SHP77 (cell line): Measurements from ENCODE around the gene CEP290.
"Not testable (repeated sequence)": the region's sequence is repeated elsewhere in the genome, so short reads cannot be mapped to it uniquely, and the experiment has no call there.

Source experiments
- DNase-seq, 2 experiments: peaks; one replicate each; lab custom pipeline; 2025; lab: John Stamatoyannopoulos, UW

Gene CEP290

GRCh38 chr12:88144546-88145468, 2.9 kb upstream of the CEP290 start:
- no peak for DNase-seq

GRCh38 chr12:88144037-88144436, 2.1 kb upstream of the CEP290 start:
- DNase-seq = no peak

- peak in 1 of 2 experiments; percentile 8 for DNase-seq
Measured at GRCh38 chr12:88142610-88142991, 713 bp upstream of the CEP290 start.

- no peak for DNase-seq
Measured at GRCh38 chr12:88141425-88141773, 489 bp downstream of the CEP290 start.

GRCh38 chr12:88139711-88140110, 2.2 kb downstream of the CEP290 start:
- DNase-seq = not testable (repeated sequence)

GRCh38 chr12:88133181-88133580, 8.7 kb downstream of the CEP290 start:
- DNase-seq = not testable (repeated sequence)

GRCh38 chr12:88132392-88132791, 9.5 kb downstream of the CEP290 start:
- no peak for DNase-seq

- DNase-seq = no peak
Measured at GRCh38 chr12:88127855-88128254, 14.0 kb downstream of the CEP290 start.

GRCh38 chr12:88127099-88127498, 14.8 kb downstream of the CEP290 start:
- no peak for DNase-seq

GRCh38 chr12:88122666-88123065, 19.2 kb downstream of the CEP290 start:
- no peak for DNase-seq

GRCh38 chr12:88113871-88114270, 28.0 kb downstream of the CEP290 start:
- no peak for DNase-seq

GRCh38 chr12:88111074-88111652, 30.7 kb downstream of the CEP290 start:
- DNase-seq = peak; percentile 15 to 33

- DNase-seq = no peak
Measured at GRCh38 chr12:88108021-88108420, 33.9 kb downstream of the CEP290 start.

GRCh38 chr12:88093573-88093972, 48.3 kb downstream of the CEP290 start:
- no peak for DNase-seq

- DNase-seq = no peak
Measured at GRCh38 chr12:88092771-88093170, 49.1 kb downstream of the CEP290 start.

GRCh38 chr12:88084210-88084609, 57.7 kb downstream of the CEP290 start:
- no peak for DNase-seq

GRCh38 chr12:88083634-88084033, 58.3 kb downstream of the CEP290 start:
- DNase-seq = no peak

GRCh38 chr12:88081247-88081646, 60.6 kb downstream of the CEP290 start:
- DNase-seq = no peak

- no peak for DNase-seq
Measured at GRCh38 chr12:88067301-88067700, 74.6 kb downstream of the CEP290 start.

GRCh38 chr12:88063375-88063774, 78.5 kb downstream of the CEP290 start:
- DNase-seq = no peak

- DNase-seq = no peak
Measured at GRCh38 chr12:88062474-88062873, 79.4 kb downstream of the CEP290 start.

- no peak for DNase-seq
Measured at GRCh38 chr12:88058719-88059077, 83.2 kb downstream of the CEP290 start.

- no peak for DNase-seq
Measured at GRCh38 chr12:88057994-88058718, 83.7 kb downstream of the CEP290 start.
